GM18951 (cell line): ENCODE data around the gene ATP6V0A4.

Experiments
- POLR2A ChIP-seq: IDR thresholded peaks from 4 replicates; pipeline ENCODE4 v1.6.1; 2011; ENCODE audit warnings: mild to moderate bottlenecking; ENCODE audit not compliant: insufficient read length, insufficient read depth; ENCODE audit errors: extremely low read depth
- in situ Hi-C: fragments of 300-500 bp; cut with MboI; formaldehyde crosslinking; loops from one replicate; pipeline ENCODE4 v1.12.0; 2022; ENCODE audit warnings: low sequenced_read_pairs, mixed read lengths, inconsistent platforms; ENCODE audit not compliant: unreplicated experiment

Gene ATP6V0A4

DNA sequence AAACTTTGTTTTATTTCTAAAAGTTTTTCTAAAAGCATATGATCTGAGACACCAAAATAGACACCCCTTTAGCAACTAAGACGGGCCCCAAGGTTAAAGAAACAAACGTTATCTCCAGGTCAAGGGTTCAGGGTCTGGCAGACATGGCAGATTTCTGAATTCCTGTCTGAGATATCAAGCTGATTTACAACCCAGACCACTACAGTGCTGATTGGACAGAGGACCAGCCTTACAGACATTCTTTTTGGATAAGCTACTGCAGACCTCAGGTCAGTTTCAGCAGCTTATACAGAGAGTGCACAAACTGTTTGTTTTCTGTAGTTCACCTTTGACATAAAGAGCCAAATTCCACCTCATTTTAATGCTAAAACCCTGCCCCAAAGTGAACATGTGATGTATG lies 131.6 kb downstream of the ATP6V0A4 start:
- TF ChIP-seq POLR2A: no peak
- in situ Hi-C loops: no loop called here

DNA sequence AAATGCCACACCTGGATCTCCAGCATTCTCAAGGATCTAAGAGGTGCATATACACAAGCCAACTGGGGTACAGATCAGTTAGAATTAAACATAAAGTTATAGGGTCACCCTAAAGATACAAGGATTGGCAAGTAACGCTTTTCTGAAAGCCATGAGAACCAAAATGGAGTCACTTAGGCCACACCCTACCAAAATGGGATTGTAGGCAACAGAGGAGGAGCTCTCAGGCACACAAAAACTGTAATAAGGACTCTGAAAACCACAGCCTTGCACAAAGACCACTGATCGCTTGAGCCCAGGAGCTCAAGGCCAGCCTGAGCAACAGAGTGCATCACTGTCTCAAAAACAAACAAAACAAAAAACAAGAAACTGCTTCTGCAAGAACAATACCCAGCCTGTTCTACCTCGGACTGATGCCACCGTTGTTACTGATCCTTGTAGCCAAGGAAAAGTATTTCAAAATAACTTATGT lies 132.3 kb downstream of the ATP6V0A4 start:
- TF ChIP-seq POLR2A: no peak
- in situ Hi-C loops: no loop called here

DNA sequence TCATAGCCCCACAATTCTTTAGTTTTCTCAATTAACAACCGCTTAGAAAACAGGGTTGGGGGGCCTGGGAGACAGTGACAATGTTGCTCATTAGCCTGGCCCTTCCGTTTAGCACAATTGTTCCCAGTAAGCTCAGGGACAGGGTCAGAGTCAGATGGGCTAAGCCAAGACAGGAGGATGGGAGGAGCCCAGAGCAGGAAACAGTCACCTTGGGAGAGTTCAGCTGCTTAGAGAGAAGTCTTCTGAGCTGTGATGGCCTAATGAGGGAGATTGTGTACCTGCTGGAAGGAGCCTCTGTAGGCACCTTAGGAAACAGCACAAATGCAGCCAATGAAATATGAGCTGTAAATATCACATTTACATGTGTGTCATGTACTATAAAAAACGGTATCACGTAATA lies 132.7 kb downstream of the ATP6V0A4 start:
- no peak for TF ChIP-seq POLR2A
- in situ Hi-C loops: no loop called here

DNA sequence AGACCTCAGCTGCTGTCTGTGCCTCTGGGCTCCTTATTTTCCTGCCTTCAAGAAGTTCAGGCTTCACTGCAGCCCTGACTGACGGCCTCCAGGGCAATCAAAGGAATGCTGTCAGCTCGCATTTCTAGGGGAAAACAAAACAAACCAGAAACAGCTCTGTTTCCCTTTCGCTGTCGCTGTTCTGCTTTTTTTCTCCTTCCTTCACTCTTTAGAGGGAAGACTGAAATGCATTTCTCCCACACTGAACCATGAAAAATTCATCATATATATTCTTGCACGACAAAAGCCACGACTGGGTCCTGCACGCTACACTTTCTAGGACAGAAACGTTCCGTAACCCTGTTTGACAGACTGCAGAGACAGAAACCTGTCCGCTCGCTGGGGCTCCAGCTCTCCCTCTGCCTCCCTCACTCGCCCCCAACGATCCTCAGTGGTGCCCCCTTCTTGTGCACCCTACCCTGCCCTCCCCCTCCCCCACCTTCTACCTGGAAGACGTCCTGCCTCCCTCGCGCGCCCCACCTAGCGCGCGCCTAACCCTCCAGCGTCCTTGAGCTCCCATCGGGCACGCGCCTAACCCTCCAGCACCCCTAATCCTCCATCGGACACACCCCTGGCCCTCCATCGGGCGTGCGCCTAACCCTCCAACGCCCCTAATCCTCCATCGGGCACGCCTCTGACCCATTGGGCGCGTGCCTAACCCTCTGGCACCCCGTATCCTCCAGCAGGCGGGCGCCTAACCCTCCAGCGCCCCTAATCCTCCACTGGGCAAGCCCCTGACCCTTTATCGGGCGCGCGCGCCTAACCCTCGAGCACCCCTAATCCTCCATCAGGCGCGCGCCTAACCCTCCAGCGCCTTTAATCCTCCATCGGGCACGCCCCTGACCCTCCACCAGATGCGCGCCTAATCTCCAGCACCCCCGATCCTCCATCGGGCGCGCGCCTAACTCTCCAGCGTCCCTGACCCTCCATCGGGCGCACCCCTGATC lies 134.0 kb downstream of the ATP6V0A4 start:
- TF ChIP-seq POLR2A: no peak
- in situ Hi-C loops: no loop called here

DNA sequence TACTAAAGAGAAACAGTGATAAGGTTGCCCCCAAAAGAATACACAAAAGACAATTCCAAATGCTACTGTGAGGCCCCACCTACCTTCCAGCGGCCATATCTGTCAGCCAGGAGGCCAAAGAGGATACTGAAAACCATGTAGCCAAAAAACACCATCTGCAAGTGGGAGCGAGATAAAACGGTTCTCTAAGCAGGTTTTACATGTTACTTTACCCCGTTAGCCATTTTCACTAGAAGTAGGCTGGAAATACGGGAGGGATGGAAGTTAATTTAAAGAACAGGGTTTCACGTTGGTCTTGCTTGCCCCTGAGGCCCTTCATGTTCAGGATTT lies 135.0 kb downstream of the ATP6V0A4 start:
- TF ChIP-seq POLR2A: no peak
- in situ Hi-C loops: no loop called here

DNA sequence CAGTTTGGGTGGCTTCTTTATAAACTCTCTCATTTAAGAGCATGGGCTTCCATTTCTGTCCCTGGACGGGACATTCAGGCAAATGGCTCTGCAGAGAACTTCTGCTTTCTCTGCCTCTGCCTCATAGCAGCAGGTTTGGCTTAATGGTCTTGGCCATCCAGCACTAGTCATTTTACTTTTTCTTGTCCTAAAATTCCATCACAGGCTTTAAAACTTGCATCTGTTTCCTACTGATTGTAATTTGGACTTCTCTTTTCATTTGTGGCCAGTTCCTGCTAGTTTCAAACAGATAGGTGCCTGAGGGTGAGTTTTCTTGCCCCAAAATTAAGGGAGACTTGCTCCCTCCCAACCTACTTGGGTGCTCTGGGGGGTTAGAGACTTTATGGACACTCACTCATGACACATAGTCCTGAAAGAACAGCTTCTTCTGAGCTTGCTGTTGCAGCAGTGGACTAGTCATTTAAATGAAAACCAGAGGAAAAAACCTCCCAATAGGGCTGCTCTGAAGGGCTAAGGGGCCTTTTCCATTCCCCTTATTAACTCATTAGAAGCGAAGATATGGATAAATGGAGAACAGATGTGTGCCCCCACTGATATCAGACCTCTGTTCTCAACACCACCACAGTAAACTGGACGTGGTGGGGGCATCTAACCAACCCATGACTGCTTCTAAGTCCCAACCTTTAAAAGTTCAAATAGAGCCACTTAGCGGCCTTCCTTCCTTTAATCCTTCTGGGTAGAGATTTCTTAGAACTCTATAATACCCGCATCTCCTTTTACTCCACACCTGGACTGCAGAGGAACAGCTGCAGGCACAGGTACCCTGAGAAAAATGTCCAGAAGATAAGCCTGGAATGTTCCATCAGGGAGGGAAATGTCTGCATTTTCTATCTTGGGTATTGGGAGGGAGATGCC lies 135.7 kb downstream of the ATP6V0A4 start:
- TF ChIP-seq POLR2A: no peak
- in situ Hi-C loops: no loop called here

DNA sequence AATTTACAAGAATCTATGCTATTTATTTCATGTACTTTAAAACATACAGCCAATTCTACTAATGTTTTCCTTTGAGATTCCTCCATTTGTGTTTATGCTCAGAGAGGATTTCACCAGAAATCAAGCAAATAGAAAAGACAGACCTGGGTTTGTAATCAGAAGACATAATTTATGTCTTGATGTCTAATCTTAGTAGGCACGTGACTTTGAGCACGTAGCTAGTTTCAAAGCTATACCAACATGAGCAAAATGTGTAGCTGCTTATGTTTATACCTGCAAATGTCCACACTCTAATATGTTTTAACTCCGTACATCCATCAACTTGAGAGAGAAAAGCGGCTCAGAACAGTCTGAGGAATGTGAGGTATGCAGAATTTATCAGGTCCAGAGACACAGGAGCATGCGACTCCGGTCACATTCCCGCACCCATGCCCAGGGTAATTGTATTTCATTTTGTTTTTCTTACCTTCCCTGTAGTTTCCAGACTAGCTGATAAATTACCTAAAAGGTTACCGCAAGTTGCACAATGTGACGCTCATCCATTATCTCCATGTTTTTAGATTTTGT lies 136.8 kb downstream of the ATP6V0A4 start:
- no peak for TF ChIP-seq POLR2A
- in situ Hi-C loops: no loop called here

DNA sequence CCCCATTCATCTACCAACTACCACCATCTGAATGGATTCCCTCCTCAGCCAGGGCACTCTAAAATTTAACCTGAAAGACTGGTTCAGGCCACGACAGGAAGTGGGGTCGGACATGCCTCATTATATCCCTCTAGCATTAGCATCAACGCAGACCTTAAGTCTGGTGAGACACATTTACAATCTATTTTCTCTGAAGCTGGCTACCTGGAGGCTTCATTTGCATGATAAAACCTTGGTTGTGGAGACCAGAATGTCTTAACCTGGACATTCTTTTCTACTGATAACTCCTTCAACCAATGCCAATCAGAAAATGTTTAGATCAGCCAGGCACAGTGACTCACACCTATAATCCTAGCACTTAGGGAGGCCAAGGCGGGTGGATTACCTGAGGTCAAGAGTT lies 139.1 kb downstream of the ATP6V0A4 start:
- in situ Hi-C loops: no loop called here
- no peak for TF ChIP-seq POLR2A

DNA sequence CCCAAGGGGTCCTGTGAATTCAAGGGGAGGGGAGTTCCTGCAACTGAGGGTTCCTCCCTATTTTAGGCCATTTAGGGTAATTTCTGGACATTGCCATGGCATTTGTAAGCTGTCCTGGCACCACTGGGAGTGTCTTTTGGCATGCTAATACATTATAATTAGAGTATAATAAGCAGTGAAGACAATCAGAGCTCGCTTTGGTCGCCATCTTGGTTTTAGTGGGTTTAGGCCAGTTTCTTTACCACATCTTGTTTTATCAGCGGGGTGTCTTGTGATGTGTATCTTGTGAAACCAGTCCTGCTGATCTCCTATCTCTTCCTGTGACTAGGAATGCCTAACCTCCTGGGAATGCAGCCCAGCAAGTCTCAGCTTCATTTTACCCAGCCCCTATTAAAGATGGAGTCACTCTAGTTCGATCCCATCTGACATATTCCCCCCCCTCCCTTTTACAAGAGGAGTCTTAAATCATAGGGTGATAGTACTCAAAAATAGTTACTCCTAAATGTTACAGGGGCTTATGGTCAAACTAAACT lies 140.1 kb downstream of the ATP6V0A4 start:
- in situ Hi-C loops: no loop called here
- TF ChIP-seq POLR2A: no peak

DNA sequence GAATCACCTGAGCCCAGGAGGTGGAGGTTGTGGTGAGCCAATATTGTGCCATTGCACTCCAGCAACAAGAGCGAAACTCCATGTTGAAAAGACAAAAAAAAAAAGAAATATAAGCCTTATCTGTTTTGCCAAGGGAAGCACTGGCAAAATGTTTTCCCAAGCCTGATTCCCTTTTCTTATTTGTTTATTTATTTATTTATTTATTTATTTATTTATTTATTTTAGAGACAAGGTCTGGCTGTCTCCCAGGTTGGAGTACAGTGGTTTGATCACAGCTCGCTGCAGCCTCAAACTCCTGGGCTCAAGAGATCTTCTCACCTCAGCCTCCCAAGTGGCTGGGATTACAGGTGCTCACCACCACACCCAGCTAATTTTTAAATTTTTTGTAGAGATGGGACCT lies 141.0 kb downstream of the ATP6V0A4 start:
- in situ Hi-C loops: no loop called here
- no peak for TF ChIP-seq POLR2A
